GM12878 (cell line): Measurements from ENCODE around the gene EFNA2. TPM values are rescaled to one million over a fixed set of nuclear protein-coding genes. Genes with fewer than 3 reads are reported as not detected.

ENCODE experiments used
- BMI1 ChIP-seq: fragments of 450-650 bp; IDR thresholded peaks from 2 replicates; pipeline ENCODE4 v1.6.1; 2016; ENCODE audit warnings: mild to moderate bottlenecking, moderate library complexity, borderline replicate concordance
- CBX3 ChIP-seq: fragments of 200-600 bp; sonication (generic); IDR thresholded peaks from 2 replicates; pipeline ENCODE4 v1.6.1; 2016; ENCODE audit warnings: low read depth, borderline replicate concordance
- CHD1 ChIP-seq: IDR thresholded peaks from 2 replicates; pipeline ENCODE4 v1.6.1; 2012; ENCODE audit warnings: low read depth, low read length, improper control_type of control experiment
- CREB1 ChIP-seq: IDR thresholded peaks from 2 replicates; pipeline ENCODE4 v1.6.1; 2012; ENCODE audit warnings: low read depth, mild to moderate bottlenecking, inconsistent platforms
- DPF2 ChIP-seq: fragments of 450-650 bp; IDR thresholded peaks from 2 replicates; pipeline ENCODE4 v1.6.1; 2017; ENCODE audit warnings: mild to moderate bottlenecking
- ESRRA ChIP-seq: IDR thresholded peaks from 2 replicates; pipeline ENCODE4 v1.6.1; 2012; ENCODE audit warnings: mild to moderate bottlenecking, low read length, improper control_type of control experiment
- FOXM1 ChIP-seq: IDR thresholded peaks from 2 replicates; pipeline ENCODE4 v1.6.1; 2012; ENCODE audit warnings: low read depth, mild to moderate bottlenecking, inconsistent platforms, low read length, moderate library complexity
- HCFC1 ChIP-seq: fragments of 150-350 bp; IDR thresholded peaks from 2 replicates; pipeline ENCODE4 v1.6.1; 2014; ENCODE audit warnings: low read length
- HDGF ChIP-seq: fragments of 450-650 bp; IDR thresholded peaks from 2 replicates; pipeline ENCODE4 v1.6.1; 2016; ENCODE audit warnings: antibody characterized with exemption
- MEF2A ChIP-seq: IDR thresholded peaks from 2 replicates; pipeline ENCODE4 v1.6.1; 2011; ENCODE audit warnings: low read depth, mild to moderate bottlenecking, low read length, moderate library complexity; ENCODE audit not compliant: insufficient read depth
- MEF2B ChIP-seq: fragments of 450-650 bp; IDR thresholded peaks from 2 replicates; pipeline ENCODE4 v1.6.1; 2018; ENCODE audit warnings: mild to moderate bottlenecking, moderate library complexity; ENCODE audit not compliant: partially characterized antibody, poor library complexity, severe bottlenecking
- NFYA ChIP-seq: IDR thresholded peaks from 2 replicates; pipeline ENCODE4 v1.6.1; 2011; ENCODE audit warnings: low read depth, mild to moderate bottlenecking, low read length, improper control_type of control experiment, borderline replicate concordance
- NRF1 ChIP-seq: conservative IDR thresholded peaks from 2 replicates; pipeline ENCODE4 v1.6.1; 2011; ENCODE audit warnings: mild to moderate bottlenecking, low read depth, low read length, improper control_type of control experiment
- PKNOX1 ChIP-seq: fragments of 450-650 bp; IDR thresholded peaks from 2 replicates; pipeline ENCODE4 v1.6.1; 2016; ENCODE audit warnings: mild to moderate bottlenecking
- RBBP5 ChIP-seq: fragments of 200-600 bp; sonication (generic); conservative IDR thresholded peaks from 2 replicates; pipeline ENCODE4 v1.6.1; 2016
- SMC3 ChIP-seq: IDR thresholded peaks from 2 replicates; pipeline ENCODE4 v1.6.1; 2011; ENCODE audit warnings: low read length, improper control_type of control experiment, borderline replicate concordance
- TBL1XR1 ChIP-seq: IDR thresholded peaks from 2 replicates; pipeline ENCODE4 v1.6.1; 2012; ENCODE audit warnings: low read depth, low read length, improper control_type of control experiment
- ZNF274 ChIP-seq: IDR thresholded peaks from one replicate; pipeline ENCODE4 v1.8.0; 2011; ENCODE audit not compliant: insufficient read length, insufficient read depth
- ZSCAN29 ChIP-seq: fragments of 450-650 bp; IDR thresholded peaks from 2 replicates; pipeline ENCODE4 v1.6.1; 2017; ENCODE audit warnings: mild to moderate bottlenecking, moderate library complexity
- polyA plus RNA-seq, 11 experiments: library from polyadenylated mRNA; depleted of rRNA in 4 of 11; unstranded in 6 of 11; stranded (reverse) in 5 of 11; fragments of >200 nt; fragmentation: Nextera tagmentation in 4 of 11; fragmentation: Illumina TruSeq in 1 of 11; extraction: Ambion mirVana in 4 of 11; extraction: Trizol in 1 of 11; gene quantifications; 1 replicate in 1 of 11; 2 replicates in 10 of 11; pipeline versions ENCODE4 v1.2.1 to v1.2.3, GENCODE V29; 2011 to 2016; ENCODE audit warnings: inconsistent platforms in 2 of 11, missing spikeins in 2 of 11, low read depth in 1 of 11
- total RNA-seq, 4 experiments: library from RNA; depleted of rRNA in 3 of 4; stranded (reverse); fragments of >200 nt in 3 of 4; fragmentation: Illumina TruSeq in 1 of 4; extraction: Trizol in 1 of 4; gene quantifications; 2 replicates each; pipeline versions ENCODE4 v1.2.1 to v1.2.3, GENCODE V29; 2013 to 2021
- TF ChIP-seq, protein P1 (sequence below): IDR thresholded peaks from 2 replicates; pipeline ENCODE4 v1.6.1; 2012; ENCODE audit warnings: low read depth, low read length, improper control_type of control experiment
- TF ChIP-seq, protein P2 (sequence below): IDR thresholded peaks from 2 replicates; pipeline ENCODE4 v1.6.1; 2012; ENCODE audit warnings: low read depth, low read length, improper control_type of control experiment
- TF ChIP-seq, protein P3 (sequence below): IDR thresholded peaks from 2 replicates; pipeline ENCODE4 v1.6.1; 2011; ENCODE audit warnings: low read depth, mild to moderate bottlenecking, low read length, moderate library complexity, borderline replicate concordance; ENCODE audit errors: extremely low read depth
- TF ChIP-seq, protein P4 (sequence below): fragments of 450-650 bp; IDR thresholded peaks from 2 replicates; pipeline ENCODE4 v1.6.1; 2017; ENCODE audit warnings: mild to moderate bottlenecking, moderate library complexity
- TF ChIP-seq, protein P5 (sequence below): IDR thresholded peaks from 2 replicates; pipeline ENCODE4 v1.6.1; 2011; ENCODE audit warnings: low read depth, low read length, improper control_type of control experiment, borderline replicate concordance

The EFNA2 gene
- total and polyA plus RNA-seq, 10 of the 15 experiments (the other 5 are each of a cell fraction or from before 2014, with no cell fraction given), result not detected

- TF ChIP-seq, protein P1, sequence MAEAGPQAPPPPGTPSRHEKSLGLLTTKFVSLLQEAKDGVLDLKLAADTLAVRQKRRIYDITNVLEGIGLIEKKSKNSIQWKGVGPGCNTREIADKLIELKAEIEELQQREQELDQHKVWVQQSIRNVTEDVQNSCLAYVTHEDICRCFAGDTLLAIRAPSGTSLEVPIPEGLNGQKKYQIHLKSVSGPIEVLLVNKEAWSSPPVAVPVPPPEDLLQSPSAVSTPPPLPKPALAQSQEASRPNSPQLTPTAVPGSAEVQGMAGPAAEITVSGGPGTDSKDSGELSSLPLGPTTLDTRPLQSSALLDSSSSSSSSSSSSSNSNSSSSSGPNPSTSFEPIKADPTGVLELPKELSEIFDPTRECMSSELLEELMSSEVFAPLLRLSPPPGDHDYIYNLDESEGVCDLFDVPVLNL, result no peak
- TF ChIP-seq ZNF274 (no peak), MEF2A (no peak), ESRRA (no peak), CHD1 (peak; percentile 24), TBL1XR1 (no peak), MEF2B (peak; percentile 15), CBX3 (no peak), CREB1 (no peak), RBBP5 (no peak), NRF1 (peak; percentile 88), ZSCAN29 (peak; percentile 28; the same call in 1 of the 2 replicates), SMC3 (no peak), HCFC1 (peak; percentile 45; the same call in 1 of the 2 replicates), HDGF (no peak), PKNOX1 (peak; percentile 12), BMI1 (no peak), NFYA (no peak), DPF2 (peak; percentile 91), FOXM1 (no peak)
- TF ChIP-seq, protein P2, sequence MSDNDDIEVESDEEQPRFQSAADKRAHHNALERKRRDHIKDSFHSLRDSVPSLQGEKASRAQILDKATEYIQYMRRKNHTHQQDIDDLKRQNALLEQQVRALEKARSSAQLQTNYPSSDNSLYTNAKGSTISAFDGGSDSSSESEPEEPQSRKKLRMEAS, result peak; percentile 80; the same call in 1 of the 2 replicates
- TF ChIP-seq, protein P3, sequence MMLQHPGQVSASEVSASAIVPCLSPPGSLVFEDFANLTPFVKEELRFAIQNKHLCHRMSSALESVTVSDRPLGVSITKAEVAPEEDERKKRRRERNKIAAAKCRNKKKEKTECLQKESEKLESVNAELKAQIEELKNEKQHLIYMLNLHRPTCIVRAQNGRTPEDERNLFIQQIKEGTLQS, result peak; percentile 64; the same call in 1 of the 2 replicates
- TF ChIP-seq, protein P4, sequence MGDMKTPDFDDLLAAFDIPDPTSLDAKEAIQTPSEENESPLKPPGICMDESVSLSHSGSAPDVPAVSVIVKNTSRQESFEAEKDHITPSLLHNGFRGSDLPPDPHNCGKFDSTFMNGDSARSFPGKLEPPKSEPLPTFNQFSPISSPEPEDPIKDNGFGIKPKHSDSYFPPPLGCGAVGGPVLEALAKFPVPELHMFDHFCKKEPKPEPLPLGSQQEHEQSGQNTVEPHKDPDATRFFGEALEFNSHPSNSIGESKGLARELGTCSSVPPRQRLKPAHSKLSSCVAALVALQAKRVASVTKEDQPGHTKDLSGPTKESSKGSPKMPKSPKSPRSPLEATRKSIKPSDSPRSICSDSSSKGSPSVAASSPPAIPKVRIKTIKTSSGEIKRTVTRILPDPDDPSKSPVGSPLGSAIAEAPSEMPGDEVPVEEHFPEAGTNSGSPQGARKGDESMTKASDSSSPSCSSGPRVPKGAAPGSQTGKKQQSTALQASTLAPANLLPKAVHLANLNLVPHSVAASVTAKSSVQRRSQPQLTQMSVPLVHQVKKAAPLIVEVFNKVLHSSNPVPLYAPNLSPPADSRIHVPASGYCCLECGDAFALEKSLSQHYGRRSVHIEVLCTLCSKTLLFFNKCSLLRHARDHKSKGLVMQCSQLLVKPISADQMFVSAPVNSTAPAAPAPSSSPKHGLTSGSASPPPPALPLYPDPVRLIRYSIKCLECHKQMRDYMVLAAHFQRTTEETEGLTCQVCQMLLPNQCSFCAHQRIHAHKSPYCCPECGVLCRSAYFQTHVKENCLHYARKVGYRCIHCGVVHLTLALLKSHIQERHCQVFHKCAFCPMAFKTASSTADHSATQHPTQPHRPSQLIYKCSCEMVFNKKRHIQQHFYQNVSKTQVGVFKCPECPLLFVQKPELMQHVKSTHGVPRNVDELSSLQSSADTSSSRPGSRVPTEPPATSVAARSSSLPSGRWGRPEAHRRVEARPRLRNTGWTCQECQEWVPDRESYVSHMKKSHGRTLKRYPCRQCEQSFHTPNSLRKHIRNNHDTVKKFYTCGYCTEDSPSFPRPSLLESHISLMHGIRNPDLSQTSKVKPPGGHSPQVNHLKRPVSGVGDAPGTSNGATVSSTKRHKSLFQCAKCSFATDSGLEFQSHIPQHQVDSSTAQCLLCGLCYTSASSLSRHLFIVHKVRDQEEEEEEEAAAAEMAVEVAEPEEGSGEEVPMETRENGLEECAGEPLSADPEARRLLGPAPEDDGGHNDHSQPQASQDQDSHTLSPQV, result 0 out of 2 replicates have a peak, but pooled peaks have one; percentile 29
- TF ChIP-seq, protein P5, sequence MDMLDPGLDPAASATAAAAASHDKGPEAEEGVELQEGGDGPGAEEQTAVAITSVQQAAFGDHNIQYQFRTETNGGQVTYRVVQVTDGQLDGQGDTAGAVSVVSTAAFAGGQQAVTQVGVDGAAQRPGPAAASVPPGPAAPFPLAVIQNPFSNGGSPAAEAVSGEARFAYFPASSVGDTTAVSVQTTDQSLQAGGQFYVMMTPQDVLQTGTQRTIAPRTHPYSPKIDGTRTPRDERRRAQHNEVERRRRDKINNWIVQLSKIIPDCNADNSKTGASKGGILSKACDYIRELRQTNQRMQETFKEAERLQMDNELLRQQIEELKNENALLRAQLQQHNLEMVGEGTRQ, result peak; percentile 77
These were observed 16.0 kb upstream of the EFNA2 start (continued) for GRCh38 chr19:1269478-1270212.
